NCI-H2171 treated with DMSO at 0.1 percent for 48 hours (cell line): ENCODE data around the gene OPA3.
A peak's percentile ranks its signal among the peaks of the same experiment; 100 is the strongest.

Experiments used
- DNase-seq: peaks from one replicate; lab custom pipeline; 2025; lab: John Stamatoyannopoulos, UW

OPA3 gene

DNA sequence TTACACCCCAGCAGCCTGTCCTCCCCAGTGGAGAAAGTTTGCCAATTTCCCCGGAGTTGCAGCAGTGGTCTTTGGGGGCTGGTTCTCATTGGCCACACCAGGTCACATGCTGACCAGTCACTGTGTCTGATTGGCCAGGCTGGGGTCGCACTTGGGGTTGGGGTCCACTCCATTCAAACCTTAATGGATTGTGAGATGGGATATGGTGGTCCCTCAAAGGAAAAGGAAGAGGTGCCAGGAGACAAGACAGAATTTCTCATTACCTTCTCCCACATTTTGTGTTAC is 82.9 kb downstream of the OPA3 start:
- DNase-seq = no peak

DNA sequence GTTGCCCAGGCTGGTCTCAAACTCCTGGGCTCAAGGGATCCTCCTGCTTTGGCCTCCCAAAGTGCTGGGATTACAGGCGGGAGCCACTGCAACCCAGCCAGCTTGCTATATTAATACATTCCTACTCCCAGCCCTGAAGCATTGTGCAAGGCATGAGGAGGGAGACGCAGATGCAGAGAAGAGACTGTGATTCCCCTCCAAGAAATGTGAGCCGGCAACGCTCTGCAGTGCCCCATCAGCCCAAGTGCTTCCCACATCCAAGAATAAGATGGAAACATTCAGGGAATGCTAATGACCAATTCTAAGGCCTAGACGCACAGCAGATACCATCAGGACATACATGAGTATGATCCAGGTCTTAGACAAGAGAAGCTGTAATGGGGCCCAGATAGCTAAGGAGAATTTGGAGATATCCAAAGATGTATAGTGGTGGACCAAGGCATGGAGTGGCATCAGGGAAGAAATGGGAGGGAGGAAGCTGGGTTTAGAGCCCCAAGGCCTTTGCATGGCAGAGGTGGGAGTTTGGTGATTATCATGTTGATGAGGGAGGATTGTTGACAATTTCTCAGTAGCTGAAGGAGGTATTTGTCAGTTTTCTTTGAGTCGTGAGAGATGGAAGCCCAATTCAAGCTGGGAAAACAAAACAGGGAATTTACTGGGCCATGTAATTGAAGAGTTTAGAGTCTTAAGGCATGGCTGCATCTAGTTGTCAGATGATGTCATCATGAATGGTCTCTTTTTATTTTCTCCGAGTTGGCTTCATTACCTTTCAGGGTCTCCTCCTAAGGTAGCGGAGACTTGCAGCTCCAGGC is 83.5 kb downstream of the OPA3 start:
- DNase-seq = no peak

DNA sequence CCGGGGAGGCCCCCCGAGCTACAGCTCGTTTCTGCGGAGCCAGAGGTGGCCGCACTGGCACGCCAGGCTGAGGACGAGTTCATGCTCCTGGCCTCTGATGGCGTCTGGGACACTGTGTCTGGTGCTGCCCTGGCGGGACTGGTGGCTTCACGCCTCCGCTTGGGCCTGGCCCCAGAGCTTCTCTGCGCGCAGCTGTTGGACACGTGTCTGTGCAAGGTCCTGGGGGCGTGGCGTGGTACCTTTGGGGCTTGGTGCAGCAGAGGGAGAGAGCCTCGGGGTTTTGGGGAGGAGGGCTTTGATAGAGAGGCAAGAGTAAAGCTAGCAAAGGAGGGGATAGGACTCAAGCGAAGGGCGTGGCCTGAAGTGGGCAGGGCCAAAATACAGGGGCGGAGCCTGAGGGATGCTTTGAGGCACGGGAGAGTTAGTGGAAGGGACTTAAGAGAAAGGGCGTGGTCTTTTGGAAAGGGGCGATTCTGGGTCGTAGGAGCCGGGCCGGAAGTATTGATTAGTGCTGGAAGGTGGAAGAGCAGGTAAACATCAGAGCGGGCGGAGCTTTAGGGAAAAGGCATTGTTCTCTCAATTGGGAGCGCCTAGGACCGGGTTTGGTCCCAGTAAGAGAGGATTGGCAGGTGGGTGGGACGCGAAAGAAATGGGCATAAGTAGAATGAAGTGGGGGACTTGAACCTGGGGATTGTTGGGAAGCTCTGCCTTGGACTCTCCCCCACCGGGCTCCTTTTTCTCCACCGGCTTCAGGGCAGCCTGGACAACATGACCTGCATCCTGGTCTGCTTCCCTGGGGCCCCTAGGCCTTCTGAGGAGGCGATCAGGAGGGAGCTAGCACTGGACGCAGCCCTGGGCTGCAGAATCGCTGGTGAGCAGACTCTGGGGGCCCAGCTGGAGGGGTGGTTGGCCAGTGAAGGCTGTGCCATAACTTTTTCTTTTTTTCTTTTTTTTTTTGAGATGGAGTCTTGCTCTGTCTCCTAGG is 85.1 kb downstream of the OPA3 start:
- no peak for DNase-seq

DNA sequence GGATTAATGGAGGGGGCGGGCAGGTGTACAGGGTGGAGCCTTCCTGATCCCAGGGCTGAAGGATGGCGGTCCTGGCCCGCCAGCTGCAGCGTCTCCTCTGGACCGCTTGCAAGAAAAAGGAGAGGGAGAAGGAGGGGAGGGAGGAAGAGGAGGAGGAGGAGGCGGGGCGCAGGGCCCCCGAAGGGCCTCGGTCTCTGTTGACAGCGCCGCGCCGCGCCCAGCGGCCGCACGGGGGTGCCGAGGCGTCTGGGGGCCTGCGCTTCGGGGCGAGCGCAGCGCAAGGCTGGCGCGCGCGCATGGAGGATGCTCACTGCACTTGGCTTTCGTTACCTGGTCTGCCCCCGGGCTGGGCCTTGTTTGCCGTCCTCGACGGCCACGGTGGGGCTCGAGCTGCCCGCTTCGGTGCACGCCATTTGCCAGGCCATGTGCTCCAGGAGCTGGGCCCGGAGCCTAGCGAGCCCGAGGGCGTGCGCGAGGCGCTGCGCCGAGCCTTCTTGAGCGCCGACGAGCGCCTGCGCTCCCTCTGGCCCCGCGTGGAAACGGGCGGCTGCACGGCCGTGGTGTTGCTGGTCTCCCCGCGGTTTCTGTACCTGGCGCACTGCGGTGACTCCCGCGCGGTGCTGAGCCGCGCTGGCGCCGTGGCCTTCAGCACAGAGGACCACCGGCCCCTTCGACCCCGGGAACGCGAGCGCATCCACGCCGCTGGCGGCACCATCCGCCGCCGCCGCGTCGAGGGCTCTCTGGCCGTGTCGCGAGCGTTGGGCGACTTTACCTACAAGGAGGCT is 86.0 kb downstream of the OPA3 start, which contains the start of gene PPM1N:
Gene PPM1N (plus strand): TSS at position 33 of the 785 bp plus-strand sequence. CDS start 30 bp downstream, at position 63.
- no peak for DNase-seq

DNA sequence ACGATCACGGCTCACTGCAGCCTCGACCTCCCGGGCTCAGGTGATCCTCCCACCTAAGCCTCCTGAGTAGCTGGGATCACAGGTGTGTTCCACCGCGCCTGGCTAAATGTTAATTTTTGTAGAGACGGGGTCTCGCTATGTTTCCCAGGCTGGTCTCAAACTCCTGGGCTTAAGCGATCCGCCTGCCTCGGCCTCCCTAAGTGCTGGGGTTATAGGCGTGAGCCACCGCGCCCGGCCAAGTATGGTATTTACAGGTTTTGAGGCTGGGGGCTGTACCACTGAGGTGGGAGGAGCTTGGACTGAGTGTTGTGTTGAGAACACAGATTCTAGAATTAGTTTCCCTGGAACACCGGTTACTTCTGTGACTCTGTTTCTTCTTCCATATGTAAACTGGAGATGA is 86.8 kb downstream of the OPA3 start:
- DNase-seq = no peak

DNA sequence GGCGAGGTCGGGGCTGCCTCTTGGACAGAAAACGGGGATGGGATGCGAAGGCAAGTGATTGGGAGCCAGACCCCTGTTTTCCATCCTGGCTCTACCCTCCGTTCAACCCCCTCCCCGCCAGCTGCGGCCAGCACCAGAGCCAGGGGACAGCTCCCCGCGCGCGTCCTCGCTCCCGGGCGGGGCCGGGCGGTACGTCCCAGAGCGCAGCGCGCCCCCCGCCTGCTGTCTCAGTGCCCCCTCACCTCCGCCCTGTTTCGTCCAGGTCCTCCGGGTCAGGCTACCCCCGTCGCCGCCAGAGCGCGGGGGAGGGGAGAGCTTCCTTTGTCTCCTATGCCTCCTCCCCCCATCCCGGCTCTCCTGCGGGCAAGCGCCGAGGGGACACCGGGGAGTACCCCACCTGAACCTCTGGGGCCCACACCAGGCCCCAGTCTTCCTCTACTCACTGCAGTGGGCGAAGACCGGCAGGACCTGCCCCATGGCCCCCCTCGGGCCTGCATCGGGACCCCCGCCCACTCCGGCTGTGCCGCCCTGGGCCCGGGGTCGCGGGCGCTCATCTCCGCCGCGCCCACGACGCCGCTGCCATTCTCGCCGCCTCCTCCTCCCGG is 88.2 kb downstream of the OPA3 start:
- DNase-seq = no peak

DNA sequence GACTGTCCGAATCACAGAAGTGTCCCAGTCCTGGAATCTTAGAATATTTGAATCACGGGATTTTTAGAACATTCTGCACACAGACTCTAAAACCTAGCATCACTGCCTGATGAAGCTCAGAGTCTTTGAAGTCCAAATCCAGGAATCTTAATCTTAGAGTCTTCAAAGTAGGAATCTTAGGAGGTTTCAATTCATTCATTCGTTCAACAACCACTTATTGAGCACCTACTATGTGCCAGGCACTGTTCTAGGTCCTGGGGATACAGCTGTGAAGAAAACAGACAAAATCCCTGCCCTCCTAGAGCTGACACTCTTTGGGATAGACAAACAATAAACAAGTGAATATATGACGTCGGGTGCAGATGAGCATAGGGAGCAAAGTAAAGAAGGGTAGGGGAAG is 89.4 kb downstream of the OPA3 start:
- no peak for DNase-seq

GRCh38 chr19:45494261-45494916 is 90.2 kb downstream of the OPA3 start:
- DNase-seq = no peak

- DNase-seq = no peak
Observed at GRCh38 chr19:45492627-45493470, 91.8 kb downstream of the OPA3 start.

DNA sequence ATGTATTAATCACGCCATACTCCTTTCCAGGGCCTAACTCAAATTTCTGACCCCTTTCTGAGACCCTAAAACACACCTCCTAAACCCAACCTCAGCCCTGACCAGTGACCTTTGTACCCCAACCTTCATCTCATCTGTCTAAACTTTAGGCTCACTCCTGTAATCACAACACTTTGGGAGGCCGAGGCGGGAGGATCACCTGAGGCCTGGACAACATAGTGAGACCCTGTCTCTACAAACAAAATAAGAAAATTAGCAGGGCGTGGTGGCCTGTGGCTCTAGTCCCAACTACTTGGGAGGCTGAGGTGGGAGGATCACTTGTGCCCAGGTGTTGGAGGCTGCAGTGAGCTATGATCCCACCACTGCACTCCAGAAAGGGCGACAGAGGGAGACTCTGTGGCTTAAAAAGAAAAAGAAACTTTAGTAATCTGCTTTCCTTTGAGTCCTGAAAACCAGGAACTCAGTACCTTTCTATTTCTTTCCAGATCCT is 92.4 kb downstream of the OPA3 start:
- DNase-seq = no peak

- DNase-seq = no peak
Observed at GRCh38 chr19:45489216-45489855, 95.3 kb downstream of the OPA3 start.

GRCh38 chr19:45488708-45489107 is 95.9 kb downstream of the OPA3 start:
- no peak for DNase-seq

DNA sequence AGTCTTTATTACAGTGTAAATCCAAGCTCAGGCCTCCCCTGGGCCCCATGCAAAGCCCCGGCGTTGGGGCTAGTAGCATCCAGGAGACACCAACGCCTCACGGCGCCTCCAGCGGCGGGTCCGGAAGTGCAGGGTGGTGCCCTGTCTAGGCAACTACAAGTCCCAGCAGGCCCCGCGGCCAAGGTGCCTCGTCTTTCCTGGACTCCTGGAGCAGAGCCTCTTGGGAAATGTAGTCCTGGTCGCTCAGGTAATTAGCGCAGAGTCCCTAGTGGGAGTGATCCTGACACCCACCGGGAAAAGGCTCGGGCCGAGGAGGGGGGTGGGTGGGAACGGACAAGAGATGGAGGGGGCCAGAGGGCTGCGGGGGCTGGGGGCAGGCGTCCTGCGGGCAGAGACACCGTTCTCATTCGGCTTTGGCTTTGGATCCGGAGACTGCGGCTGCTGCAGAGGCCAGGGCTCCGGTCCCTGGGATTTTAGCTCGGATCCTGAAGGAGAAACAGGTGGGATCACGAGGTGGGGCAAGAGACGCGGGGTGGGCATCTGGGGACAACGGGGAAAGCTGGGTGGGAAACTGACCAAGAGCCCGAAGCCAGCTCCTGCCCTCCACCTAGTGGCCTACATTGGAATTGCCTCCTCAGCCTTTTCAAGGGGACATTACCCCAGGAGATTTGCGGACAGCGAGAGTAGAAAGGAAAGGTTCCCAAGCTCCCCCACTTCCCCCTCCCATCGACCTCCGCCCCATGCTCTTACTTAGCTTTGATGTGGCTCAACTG is 99.1 kb downstream of the OPA3 start:
- DNase-seq = peak; percentile 97

DNA sequence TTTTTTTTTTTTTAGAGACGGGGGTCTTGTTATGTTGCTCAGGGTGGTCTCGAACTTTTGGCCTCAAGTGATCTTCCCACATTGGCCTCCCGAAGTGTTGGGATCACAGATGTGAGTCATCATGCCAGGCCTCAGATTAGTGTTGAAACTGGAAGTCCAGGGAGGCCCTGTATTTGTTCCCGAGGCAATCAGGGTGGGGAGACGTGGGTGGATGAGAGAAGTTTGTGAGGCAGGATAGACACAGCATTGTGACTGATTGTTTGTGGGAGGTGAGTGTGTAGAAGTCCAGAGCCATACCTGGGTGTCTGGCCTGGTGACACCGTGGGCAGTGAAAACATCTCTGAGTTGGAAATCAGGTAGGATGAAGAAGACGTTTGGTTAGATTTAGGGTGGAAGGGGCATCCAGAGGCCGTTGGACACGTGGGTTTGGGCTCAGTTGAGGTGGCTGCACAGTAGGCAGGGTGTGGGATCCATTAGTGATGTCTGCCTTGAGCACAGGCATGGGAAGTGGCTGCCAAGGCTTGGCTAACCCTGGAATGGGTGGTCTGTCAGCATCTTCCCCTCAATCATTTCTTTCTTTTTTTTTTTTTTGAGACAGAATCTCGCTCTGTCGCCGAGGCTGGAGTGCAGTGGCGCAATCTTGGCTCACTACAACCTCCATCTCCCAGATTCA is 100.2 kb downstream of the OPA3 start:
- DNase-seq = no peak

- DNase-seq = no peak
Observed at GRCh38 chr19:45483033-45483432, 101.6 kb downstream of the OPA3 start.

GRCh38 chr19:45478454-45479238 is 106.0 kb downstream of the OPA3 start:
- DNase-seq = peak; percentile 93

DNA sequence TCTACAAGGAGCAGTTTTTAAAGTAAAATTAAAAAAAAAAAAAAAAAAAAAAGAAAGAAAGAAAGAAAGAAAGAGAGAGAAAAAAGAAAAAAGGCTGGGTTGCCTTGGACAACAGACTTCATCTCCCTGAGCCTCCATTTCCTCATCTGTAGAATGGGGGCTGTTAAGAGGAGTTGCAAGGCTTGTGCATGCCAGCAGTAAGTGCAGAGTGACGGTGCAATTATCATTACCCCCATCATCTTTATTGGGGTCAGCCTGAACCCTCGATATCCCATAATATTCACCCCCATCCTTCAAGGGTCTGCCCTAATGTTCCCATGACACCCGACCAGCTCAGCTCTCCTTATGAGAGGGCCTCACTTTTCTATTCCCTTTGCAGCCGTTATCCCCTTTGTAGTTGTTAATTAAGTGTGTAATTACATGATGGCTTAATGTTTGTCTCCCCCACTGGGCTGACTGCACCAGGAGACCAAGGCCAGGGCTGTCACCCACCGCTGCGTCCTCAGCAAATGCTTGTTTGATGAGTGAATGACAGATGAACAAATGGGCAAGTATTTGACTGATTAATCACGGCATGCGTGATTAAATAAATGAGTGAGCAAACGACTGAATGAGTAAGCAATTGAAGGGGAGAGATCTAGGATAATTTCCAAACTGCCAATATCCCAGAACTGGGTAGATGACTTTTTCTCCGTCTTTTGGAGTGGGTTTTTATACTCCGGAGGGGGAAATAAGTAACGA is 106.7 kb downstream of the OPA3 start:
- DNase-seq = no peak
